Loucy (cell line): ENCODE results near the gene ZFPM1.

Source experiments
- H2AFZ ChIP-seq: fragments of 200-600 bp; sonication (generic); 2 replicates; pipeline ENCODE4 v1.6.0; 2016; ENCODE audit warnings: antibody characterized with exemption, mild to moderate bottlenecking, low read length, moderate library complexity
- H3F3A ChIP-seq: fragments of 200-600 bp; 2 replicates; pipeline ENCODE4 v1.6.0; 2016; ENCODE audit warnings: antibody characterized with exemption, low read depth, mild to moderate bottlenecking
- H3K27me3 ChIP-seq: fragments of 200-600 bp; sonication (generic); 2 replicates; pipeline ENCODE4 v1.6.1; 2014; ENCODE audit warnings: low read length, mild to moderate bottlenecking; ENCODE audit not compliant: insufficient read depth, poor library complexity, severe bottlenecking
- H3K36me3 ChIP-seq: fragments of 200-600 bp; sonication (generic); 2 replicates; pipeline ENCODE4 v1.6.1; 2016; ENCODE audit warnings: low read length; ENCODE audit not compliant: insufficient read depth
- H3K4me1 ChIP-seq: fragments of 200-600 bp; sonication (generic); 2 replicates; pipeline ENCODE4 v1.5.1; 2014; ENCODE audit warnings: low read length, mild to moderate bottlenecking; ENCODE audit not compliant: insufficient read depth, poor library complexity, severe bottlenecking
- H3K4me2 ChIP-seq: fragments of 200-600 bp; sonication (generic); 2 replicates; pipeline ENCODE4 v1.6.0; 2014; ENCODE audit warnings: antibody characterized with exemption, low read length, low read depth, mild to moderate bottlenecking; ENCODE audit not compliant: poor library complexity, severe bottlenecking
- H3K4me3 ChIP-seq: fragments of 200-600 bp; sonication (generic); 2 replicates; pipeline ENCODE4 v1.5.1; 2014; ENCODE audit warnings: low read length, mild to moderate bottlenecking, mixed read lengths; ENCODE audit not compliant: poor library complexity, severe bottlenecking
- H3K79me2 ChIP-seq: fragments of 200-600 bp; sonication (generic); 2 replicates; pipeline ENCODE4 v1.6.1; 2014; ENCODE audit warnings: low read length; ENCODE audit not compliant: insufficient read depth
- H3K9ac ChIP-seq: fragments of 200-600 bp; sonication (generic); 2 replicates; pipeline ENCODE4 v1.6.0; 2014; ENCODE audit warnings: mild to moderate bottlenecking, low read depth, low read length, moderate library complexity; ENCODE audit not compliant: poor library complexity, severe bottlenecking
- H3K9me2 ChIP-seq: fragments of 200-600 bp; sonication (generic); replicated peaks from 2 replicates; pipeline ENCODE4 v1.6.1; 2016; ENCODE audit warnings: low read depth, low read length, mixed read lengths
- H3K9me3 ChIP-seq: fragments of 200-600 bp; sonication (generic); 2 replicates; pipeline ENCODE4 v1.6.1; 2014; ENCODE audit warnings: mild to moderate bottlenecking, antibody characterized with exemption, low read length, low read depth; ENCODE audit not compliant: insufficient read depth
- H4K20me1 ChIP-seq: fragments of 200-600 bp; sonication (generic); 2 replicates; pipeline ENCODE4 v1.6.0; 2014; ENCODE audit warnings: antibody characterized with exemption, low read length, mild to moderate bottlenecking; ENCODE audit not compliant: insufficient read depth, poor library complexity, severe bottlenecking
- CTCF ChIP-seq: fragments of 200-600 bp; sonication (generic); conservative IDR thresholded peaks from 2 replicates; pipeline ENCODE4 v1.5.1; 2014; ENCODE audit warnings: mild to moderate bottlenecking, antibody characterized with exemption, low read length
- EZH2phosphoT487 ChIP-seq: fragments of 200-600 bp; IDR thresholded peaks from 2 replicates; pipeline ENCODE4 v1.6.1; 2018; ENCODE audit warnings: antibody characterized with exemption, mild to moderate bottlenecking, moderate library complexity, borderline replicate concordance

Gene ZFPM1

GRCh38 chr16:88528902-88529318 lies 75.8 kb downstream of the ZFPM1 start:
- H3K9ac ChIP-seq: no peak overlapping the region
- no peak overlapping the region for H3K4me2 ChIP-seq
- H3K4me3 ChIP-seq: no peak overlapping the region
- no peaks in the 10 kb centered on the region for H3K27me3 ChIP-seq
- H3K9me3 ChIP-seq: no peaks in the 10 kb centered on the region
- H3K79me2 ChIP-seq: no peaks in the 10 kb centered on the region
- no peaks in the 10 kb centered on the region for H4K20me1 ChIP-seq
- no peaks in the 10 kb centered on the region for H3F3A ChIP-seq
- no peak for TF ChIP-seq CTCF
- TF ChIP-seq EZH2phosphoT487: no peak
- H3K36me3 ChIP-seq: no peaks in the 10 kb centered on the region
- H3K4me1 ChIP-seq: no peaks in the 10 kb centered on the region
- H2AFZ ChIP-seq: no peak overlapping the region
- no peaks in the 10 kb centered on the region for H3K9me2 ChIP-seq

- Histone ChIP-seq H3K4me3 (no peak overlapping the region), H3K4me1 (no peaks in the 10 kb centered on the region), H3K79me2 (no peaks in the 10 kb centered on the region), H3K9me2 (no peaks in the 10 kb centered on the region), H3K9me3 (no peaks in the 10 kb centered on the region), H3K4me2 (no peak overlapping the region), H3K9ac (no peak overlapping the region), H4K20me1 (no peaks in the 10 kb centered on the region), H3K27me3 (no peaks in the 10 kb centered on the region), H3F3A (no peaks in the 10 kb centered on the region), H3K36me3 (no peaks in the 10 kb centered on the region), H2AFZ (no peak overlapping the region)
- no peak for TF ChIP-seq CTCF
- TF ChIP-seq EZH2phosphoT487: no peak
These were observed 76.5 kb downstream of the ZFPM1 start for GRCh38 chr16:88529596-88529995.

GRCh38 chr16:88530051-88530857 lies 77.2 kb downstream of the ZFPM1 start:
- no peaks in the 10 kb centered on the region for H3K9me3 ChIP-seq
- H3K27me3 ChIP-seq: no peaks in the 10 kb centered on the region
- H3K4me3 ChIP-seq: no peak overlapping the region
- no peak overlapping the region for H2AFZ ChIP-seq
- H4K20me1 ChIP-seq: no peaks in the 10 kb centered on the region
- H3F3A ChIP-seq: no peaks in the 10 kb centered on the region
- no peak overlapping the region for H3K4me2 ChIP-seq
- no peak overlapping the region for H3K9ac ChIP-seq
- no peaks in the 10 kb centered on the region for H3K79me2 ChIP-seq
- H3K9me2 ChIP-seq: no peaks in the 10 kb centered on the region
- no peaks in the 10 kb centered on the region; the same call in 1 of the 2 replicates for H3K36me3 ChIP-seq
- TF ChIP-seq CTCF (no peak), EZH2phosphoT487 (no peak)
- H3K4me1 ChIP-seq: no peaks in the 10 kb centered on the region
